ENCODE measurements around the gene ADCY10. TPM values are rescaled to one million over a fixed set of nuclear protein-coding genes. Genes with fewer than 3 reads are reported as not detected.
"Not testable (repeated sequence)": the region's sequence is repeated elsewhere in the genome, so short reads cannot be mapped to it uniquely, and the experiment has no call there.

The ADCY10 gene
- total RNA-seq, 1 donor from 2014 or later: 0.06 TPM

DNA sequence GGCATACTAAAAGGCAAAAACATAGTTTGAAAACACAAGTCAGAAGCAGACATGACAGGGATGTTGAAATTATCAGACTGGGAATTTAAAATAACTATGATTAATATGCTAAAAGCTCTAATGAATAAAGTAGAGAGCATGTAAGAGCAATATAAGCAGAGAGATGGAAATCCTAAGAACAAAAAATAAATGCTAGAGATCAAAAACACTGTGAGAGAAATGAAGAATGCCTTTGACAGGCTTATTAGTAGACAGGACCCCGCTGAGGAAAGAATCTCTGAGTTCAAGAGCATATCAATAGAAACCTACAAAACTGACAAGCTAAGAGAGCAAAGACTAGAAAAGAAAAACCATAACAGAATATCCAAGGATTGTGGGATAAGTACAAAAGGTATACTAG is 98.3 kb downstream of the ADCY10 start:
- no peak for DNase-seq (ENCODE audit: extremely low read depth, low read depth, low spot score)

DNA sequence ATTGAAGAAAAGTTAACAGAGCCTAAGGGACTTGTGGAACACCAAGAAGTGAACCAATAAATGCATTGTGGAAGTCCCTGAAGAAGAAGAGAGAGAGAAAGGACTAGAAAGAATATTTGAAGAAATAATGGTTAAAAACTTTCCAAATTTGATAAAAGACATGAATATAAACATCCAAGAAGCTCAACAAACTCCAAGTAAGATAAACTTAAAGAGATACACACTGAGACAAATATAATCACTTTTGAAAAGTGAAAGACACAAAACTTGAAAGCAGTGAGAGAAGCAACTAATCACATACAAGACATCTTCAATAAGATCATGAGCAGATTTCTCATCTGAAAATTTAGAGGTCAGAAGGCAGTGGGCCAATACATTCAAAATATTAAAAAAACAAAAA is 101.0 kb downstream of the ADCY10 start:
- no peak for DNase-seq (ENCODE audit: extremely low read depth, low read depth, low spot score)

DNA sequence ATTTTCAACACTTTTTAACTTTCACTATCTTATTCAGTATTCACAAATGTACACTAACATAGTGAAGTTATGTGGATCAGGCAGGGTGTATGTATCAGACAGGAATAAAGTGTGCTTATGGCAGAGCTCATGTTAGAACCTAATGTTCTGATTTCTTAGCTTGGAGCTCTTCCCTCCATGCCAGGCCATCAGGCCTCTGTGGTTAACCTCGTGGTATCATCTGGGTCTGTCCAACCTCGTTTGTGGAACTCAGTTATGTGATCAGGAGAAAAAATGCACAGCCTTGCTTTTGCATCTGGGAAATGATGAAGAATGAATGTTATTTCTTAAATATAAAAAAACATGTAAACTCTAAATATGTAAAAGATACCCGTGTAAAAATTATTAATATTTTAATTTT is 105.2 kb downstream of the ADCY10 start:
- DNase-seq (ENCODE audit: extremely low read depth, low read depth, low spot score): no peak

DNA sequence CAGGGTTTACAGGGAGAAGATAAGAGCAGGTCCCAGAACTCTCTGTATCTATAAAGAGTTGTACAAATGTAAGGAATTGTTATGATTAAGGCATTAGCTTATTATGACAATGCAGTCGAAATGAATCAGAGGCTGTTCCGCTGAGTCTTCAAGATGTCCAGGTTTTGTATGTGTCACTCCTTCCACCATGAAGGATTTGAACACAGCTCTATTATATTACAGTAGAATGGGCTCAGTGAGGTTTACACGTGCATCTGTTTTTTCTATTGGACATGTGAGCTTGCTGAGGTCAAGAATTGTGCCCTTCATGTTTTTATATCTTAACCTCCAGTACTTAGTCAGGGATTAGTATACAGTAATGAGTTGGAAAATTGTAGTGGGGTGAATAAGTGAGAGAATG is 105.8 kb downstream of the ADCY10 start:
- no peak for DNase-seq (ENCODE audit: extremely low read depth, low read depth, low spot score)

DNA sequence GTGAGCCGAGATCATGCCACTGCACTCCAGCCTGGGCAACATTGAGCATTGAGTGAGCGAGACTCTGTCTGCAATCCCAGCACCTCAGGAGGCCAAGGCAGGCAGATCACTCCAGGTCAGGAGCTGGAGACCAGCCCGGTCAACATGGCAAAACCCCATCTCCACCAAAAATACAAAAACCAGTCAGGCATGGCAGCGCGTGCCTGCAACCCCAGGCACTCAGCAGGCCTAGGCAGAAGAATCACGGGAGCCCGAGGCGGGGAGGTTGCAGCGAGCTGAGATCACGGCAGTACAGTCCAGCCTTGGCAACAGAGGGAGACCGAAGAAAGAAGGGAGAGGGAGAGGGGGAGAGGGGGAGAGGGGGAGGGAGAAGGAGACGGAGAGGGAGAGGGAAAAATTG is 107.3 kb downstream of the ADCY10 start:
- not testable (repeated sequence) for DNase-seq (ENCODE audit: extremely low read depth, low read depth, low spot score)

DNA sequence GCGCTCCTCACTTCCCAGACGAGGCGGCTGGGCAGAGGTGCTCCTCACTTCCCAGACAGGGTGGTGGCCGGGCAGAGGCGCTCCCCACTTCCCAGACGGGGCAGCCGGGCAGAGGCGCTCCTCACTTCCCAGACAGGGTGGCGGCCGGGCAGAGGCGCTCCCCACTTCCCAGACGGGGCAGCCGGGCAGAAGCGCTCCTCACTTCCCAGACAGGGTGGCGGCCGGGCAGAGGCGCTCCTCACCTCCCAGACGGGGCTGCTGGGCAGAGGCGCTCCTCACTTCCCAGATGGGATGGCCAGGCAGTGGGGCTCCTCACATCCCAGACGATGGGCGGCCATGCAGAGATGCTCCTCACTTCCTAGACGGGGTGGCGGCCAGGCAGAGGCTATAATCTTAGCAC is 107.7 kb downstream of the ADCY10 start:
- not testable (repeated sequence) for DNase-seq (ENCODE audit: extremely low read depth, low read depth, low spot score)

DNA sequence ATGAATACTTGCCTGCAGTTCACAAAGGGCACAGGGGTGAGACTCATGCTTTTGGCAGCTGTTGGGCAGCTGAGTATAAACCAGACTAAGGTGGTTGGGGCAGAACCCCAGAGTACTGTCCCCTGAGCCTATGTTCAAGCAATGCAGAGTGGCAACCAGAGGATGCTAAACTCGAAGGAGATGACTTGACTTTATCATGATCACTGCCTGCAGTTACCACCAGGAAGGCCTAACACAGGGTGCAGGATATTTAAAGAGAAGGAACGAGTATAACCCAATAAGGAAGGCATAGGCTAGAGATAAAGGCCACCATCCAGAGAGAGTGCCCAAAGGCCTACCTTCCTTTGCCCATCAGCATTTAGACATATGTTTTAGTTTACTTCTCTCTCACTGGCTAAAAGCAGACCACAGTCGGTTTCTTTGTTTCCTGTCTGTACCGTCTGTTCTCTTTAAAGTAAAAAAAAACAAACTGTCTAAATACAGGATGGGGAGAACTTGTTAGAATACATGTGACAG is 108.8 kb downstream of the ADCY10 start:
- DNase-seq (ENCODE audit: extremely low read depth, low read depth, low spot score): no peak

DNA sequence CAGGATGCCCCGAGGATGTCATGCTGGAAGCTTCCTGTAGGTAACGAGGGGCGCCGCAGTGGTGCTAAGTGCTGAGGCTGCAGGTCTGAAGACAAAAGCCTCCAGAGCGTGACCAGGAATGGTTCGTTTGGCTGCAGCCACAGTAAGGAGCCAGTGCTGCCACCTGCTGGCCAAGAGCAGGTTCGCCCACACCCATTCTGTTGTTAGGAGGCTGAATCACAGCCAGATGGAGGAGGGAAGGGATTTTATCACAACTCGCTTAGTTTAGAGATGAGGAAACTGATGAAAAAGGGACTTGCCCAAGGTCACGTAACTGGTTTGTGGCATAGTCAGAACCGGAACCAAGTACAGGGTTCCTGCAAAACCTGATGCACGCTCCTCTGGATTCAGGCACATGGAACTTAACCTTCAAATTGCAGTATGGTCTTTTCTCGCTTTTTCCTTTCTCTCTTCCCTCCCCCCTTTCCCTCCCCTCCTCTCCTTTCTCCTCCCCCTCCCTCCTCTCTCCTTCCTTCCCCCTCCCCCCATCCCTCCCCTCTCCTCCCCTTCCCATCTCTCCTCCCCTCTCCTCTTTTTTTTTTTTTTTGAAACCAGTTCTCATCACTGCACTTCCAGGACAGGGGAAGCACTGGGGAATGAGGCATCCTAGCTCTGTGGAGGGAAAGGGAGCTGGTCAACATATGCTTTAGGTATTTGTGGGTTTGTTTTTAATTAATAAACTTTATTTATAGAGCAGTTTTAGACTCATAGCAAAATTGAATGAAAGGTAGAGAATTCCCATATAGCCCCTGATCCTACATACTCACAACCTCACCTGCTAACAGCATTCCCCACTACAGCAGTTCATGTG is 110.4 kb downstream of the ADCY10 start:
- peak; percentile 65 for DNase-seq (ENCODE audit: extremely low read depth, low read depth, low spot score)

DNA sequence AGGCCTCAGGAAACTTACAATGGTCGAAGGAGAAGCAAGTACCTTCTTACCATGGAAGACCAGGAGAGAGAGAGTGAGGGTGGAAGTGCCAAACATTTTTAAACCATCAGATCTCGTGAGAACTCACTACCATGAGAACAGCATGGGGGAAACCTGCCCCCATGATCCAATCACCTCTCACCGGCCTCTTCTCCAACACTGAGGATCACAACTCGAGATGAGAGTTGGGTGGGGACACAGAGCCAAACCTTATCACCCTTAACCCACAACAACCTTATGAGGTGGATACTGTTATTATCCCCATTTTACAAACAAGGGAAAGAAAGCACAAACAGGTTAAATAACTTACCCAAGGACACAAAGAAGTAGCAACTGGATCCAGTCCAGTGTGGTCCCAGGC is 111.7 kb downstream of the ADCY10 start:
- DNase-seq (ENCODE audit: extremely low read depth, low read depth, low spot score): no peak

DNA sequence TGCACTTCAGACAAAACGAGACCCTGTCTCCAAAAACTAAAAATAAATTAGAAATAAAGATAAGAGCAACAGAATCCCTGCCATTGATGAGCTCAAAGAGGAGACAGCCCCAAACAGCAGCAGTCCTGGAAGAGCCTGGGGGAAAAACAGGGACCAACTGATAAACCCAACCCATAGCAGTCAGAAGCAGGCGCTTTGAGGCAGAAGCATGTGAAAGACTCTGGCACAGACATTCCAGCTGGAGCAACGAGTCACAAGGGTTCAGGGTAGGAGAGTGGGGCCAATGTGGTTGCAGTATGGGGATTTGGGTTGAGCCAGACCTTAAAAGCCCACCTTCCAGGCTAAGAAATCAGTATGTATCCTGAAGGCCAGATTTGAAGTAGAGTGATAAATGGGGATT is 113.7 kb downstream of the ADCY10 start:
- DNase-seq (ENCODE audit: extremely low read depth, low read depth, low spot score): no peak

DNA sequence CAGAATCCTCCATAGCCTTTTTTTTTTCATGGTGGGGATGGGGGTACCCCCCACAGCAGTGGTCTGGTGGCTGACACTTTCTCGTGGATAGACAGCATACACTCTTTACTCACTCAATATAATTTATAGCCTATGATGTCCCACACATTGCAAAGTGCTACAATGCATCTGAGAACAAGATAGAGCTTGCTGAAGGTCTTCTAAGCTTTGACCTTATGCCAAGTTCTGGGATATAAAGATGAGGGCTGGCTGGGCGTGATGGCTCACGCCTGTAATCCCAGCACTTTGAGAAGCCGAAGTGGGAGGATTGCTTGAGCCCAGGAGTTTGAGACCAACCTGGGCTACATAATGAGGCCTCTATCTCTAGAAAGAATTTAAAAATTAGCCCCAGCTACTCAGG is 114.2 kb downstream of the ADCY10 start:
- no peak for DNase-seq (ENCODE audit: extremely low read depth, low read depth, low spot score)

DNA sequence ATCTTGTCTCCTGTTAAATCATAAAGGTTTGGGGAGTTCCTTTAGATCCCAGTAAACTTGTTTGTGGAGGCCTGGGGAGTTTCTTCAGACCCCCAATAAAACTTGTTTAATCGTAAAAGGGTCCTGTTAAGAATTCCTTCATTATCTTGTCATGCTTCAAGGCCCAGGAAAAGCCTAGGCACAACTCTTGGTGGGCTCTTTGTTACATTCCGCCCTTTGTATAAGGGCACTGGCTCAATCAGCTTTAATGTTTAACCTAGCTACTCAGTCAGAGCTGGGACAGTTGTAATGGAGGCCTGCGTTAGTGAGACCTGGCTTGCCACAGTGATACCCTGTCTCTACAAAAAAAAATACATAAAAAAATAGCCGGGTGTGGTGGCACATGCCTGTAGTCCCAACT is 115.0 kb downstream of the ADCY10 start:
- no peak for DNase-seq (ENCODE audit: extremely low read depth, low read depth, low spot score)

DNA sequence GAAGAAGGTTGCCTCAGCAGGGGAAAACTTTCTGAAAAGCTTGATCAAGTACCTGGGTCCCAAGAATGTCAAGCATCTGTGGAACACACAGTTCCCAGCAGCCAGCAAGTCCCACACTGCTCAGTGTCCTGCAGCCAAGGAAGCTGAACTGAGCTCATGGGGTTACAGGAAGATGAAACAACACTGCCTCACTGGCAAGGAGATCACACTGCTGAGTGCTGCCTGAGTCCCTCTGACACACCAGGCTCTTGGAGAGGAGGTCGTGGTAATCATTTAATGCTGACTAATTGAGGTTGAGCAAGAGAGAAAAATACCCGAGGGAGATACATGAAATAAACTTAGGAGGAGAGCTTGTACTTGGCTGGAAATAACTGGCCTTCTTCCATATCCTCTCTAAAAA is 116.9 kb downstream of the ADCY10 start:
- DNase-seq (ENCODE audit: extremely low read depth, low read depth, low spot score): no peak

DNA sequence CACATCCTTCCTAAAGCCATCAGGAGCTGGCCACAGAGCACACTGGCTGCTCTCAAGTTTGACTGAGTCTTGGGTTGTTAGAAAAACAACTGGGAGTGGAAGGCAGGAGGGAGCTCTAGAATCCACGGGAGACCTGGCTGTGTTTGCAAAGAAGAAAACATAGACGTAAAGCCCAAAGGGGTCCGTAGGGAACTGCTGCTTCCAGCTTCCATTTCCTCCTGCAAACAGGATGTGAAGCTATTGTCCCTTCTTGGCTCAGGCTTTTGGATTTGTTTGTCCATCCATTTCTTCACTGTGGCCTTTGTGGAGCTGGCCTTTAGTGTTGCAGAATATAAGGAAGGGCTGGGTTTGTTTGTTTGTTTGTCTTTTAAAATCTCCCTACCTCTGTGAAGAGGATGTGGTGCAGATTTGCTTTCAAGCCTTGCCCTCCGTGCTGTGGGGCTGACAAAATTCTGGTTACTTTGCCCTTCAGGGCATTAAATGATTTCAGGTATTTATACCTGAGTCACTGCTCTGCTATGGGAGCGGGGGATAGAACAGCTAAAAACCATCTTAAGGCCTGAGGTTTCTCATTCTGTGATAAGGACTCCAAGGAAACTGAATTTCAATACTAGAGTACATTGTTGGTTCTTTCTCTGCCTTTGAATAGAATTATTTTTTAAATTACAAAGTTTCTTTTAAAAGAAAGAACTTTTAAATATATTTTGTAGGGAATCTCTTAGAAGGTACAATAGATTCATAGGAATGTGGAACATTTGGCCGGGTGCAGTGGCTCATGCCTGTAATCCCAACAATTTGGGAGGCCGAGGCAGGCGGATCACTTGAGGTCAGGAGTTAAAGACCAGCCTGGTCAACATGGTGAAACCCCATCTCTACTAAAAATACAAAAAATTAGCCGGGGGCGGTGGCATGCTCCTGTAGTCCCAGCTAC is 117.9 kb downstream of the ADCY10 start:
- no peak for DNase-seq (ENCODE audit: extremely low read depth, low read depth, low spot score)

DNA sequence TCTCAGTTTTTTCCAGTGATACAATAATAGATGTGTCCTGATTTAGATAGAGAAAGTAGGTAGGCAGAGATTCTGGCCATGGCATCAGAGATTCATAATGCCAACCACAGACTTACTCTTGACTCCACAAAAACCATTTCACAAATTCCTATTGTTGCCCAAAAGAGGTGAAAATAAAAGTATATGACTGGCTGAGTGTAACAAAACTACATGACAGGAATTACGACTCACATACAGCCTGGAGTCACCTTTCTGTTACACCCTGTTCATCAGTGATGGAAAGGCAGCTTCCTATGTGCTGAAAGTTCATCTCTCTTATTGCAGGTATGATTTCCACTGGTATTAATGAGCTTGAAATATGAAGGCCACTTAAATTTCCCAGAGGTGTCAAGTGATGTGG is 119.9 kb downstream of the ADCY10 start:
- DNase-seq (ENCODE audit: extremely low read depth, low read depth, low spot score): no peak

DNA sequence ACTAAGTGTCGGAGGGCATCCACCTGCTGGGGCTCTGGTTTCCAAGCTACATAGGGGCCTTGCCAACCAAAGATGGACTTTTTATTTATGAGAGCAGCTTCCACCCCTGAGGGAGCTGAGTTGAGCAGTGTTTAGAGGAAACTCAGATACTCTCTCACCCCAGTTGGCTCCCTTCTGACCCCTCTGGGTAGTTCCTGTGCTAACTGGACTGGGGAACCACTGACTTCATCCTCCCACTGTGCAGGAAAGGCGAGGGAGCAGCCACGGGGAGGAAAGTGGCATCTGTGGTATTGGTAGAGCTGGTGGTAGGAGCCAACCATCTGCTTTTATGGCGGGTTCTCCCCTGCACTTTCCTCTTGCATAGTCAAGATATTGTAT is 121.8 kb downstream of the ADCY10 start:
- no peak for DNase-seq (ENCODE audit: extremely low read depth, low read depth, low spot score)

DNA sequence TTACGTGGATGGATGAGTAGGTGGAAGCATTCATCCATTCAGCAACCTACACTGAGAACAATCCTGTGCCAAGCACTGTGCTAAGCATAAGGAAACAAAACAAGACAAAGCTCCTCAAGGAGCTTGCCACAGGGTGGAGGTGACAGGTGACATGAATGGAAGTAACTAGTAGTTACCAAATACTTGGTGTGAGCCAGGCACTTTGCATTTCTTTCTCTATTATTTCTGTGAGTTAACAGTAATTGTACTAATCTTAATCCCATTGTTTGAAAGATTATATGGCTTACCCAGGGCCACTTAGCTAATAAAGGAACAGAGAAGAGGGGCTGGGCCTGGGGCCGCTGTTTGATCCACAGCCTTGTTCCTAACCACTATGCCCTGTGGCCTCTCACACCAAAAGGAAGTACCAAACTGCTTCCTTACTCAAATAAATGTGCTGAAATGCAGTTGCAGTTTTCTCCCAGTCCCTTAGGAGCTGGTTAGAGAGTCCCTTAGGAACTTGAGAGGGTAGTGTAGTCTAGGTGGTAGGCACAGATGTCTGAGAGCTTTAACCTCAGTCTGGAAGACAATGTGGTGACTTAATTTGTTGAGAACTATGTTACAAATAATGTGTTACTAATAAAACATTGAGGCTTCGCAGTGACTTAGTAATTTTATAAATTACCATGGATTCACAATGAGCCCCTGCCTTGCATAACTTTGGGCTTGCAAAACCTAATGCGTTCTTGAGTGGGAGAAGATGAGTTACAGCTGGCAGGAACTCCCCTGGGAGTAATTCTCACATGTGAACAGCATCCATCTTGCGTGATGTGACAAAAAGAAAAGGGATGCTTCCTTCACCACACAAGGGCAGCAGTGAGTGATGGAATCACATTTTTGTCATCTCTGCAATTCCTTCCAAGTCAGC is 122.4 kb downstream of the ADCY10 start:
- no peak for DNase-seq (ENCODE audit: extremely low read depth, low read depth, low spot score)

DNA sequence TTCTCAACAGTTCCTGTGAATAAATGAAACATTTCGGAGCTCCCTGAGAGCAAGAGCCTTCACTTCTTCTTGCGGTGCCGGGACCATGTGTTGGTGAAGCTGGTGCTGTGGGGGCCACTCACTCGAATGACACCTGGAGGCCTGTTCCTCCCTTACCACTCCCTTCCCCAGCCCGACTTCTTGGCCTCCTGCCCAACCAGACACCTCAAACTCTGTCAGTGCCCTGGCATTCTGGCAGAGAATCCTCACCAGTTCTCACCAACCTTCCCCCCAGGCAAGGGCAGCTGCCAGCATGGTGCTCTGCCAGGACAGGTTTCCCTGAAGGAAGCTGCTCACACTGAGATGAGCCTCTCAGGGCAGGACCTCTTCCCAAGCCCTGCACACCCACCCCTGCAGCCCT is 123.8 kb downstream of the ADCY10 start:
- no peak for DNase-seq (ENCODE audit: extremely low read depth, low read depth, low spot score)

DNA sequence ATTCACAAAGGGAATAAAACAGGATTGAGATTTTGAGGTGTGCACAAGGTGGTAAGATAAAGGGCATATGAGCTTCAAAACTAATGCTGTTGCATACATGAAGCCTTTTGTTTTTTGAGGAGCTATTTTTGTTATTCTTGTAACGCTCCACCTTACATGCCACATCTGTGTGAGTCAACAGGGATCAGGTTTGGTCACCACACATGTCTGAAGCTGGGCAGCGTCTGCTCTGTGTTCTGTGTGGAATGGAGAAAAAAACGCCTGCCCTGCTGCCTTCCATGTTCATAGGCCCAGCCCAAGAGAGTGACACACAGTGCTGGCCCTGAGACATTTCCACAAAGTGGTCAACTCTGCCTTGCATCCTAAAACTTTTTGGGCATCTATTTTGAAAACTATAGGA is 124.4 kb downstream of the ADCY10 start:
- DNase-seq (ENCODE audit: extremely low read depth, low read depth, low spot score): no peak

DNA sequence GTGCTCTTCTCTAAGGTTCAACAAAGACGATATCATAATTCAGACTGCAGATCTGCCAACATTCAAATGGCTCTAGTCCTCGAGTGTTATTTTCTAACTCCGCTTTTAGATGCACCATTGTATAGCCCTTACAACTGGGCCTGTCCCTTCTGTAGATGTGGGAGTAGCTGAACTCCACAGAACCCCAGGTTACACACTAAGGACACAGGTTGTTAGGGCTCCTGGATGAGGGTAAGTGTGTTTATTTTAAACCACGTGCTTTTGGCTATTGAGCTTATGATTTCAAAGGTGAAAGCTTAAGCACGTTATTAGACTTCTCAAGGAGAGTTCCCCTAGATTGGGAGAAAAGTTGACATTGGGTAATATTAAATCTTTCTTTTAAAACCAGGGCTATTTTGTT is 127.4 kb downstream of the ADCY10 start:
- no peak for DNase-seq (ENCODE audit: extremely low read depth, low read depth, low spot score)

Data from glomerular endothelial cell (primary cell).